Measurements from ENCODE around the gene LRP2.

GRCh38 chr2:169237939-169238338, 124.4 kb downstream of the LRP2 start:
- no peak for TF ChIP-seq NR3C1 (CRISPR knock-in tag; conservative IDR thresholded peaks at IDR 0.05; ENCODE audit: low read depth)
- no peak for TF ChIP-seq IRF1 (CRISPR knock-in tag; IDR thresholded peaks at IDR 0.05)
- TF ChIP-seq CTCF (IDR thresholded peaks at IDR 0.05): no peak
- TF ChIP-seq FOXP1 (CRISPR knock-in tag; IDR thresholded peaks at IDR 0.05; ENCODE audit: borderline replicate concordance): no peak
- no peak for TF ChIP-seq E2F4 (CRISPR knock-in tag; IDR thresholded peaks at IDR 0.05; ENCODE audit: borderline replicate concordance, low read depth)
- TF ChIP-seq MAX (CRISPR knock-in tag; IDR thresholded peaks at IDR 0.05): no peak
- no peak for TF ChIP-seq E2F5 (CRISPR knock-in tag; IDR thresholded peaks at IDR 0.05)
- TF ChIP-seq ZNF232 (CRISPR knock-in tag; IDR thresholded peaks at IDR 0.05): no peak
- no peak for TF ChIP-seq NFE2L1 (CRISPR knock-in tag; IDR thresholded peaks at IDR 0.05)
- no peak for TF ChIP-seq ZNF532 (CRISPR knock-in tag; IDR thresholded peaks at IDR 0.05; ENCODE audit: borderline replicate concordance)
- TF ChIP-seq E2F1 (CRISPR knock-in tag; IDR thresholded peaks at IDR 0.05): no peak

Data from WTC11 (cell line).